Stomach (tissue), 4 donors: ENCODE results near the gene SH3D21.

ENCODE experiments used
- CTCF ChIP-seq, 7 experiments: fragments of 450-650 bp in 4 of 7; fragments of 200-600 bp in 3 of 7; sonication (generic) in 3 of 7; IDR thresholded peaks; one replicate each; pipeline ENCODE4 v1.5.1; 2016 to 2019; ENCODE audit warnings: antibody characterized with exemption in 7 of 7, control low read depth in 2 of 7, mild to moderate bottlenecking in 1 of 7
- EP300 ChIP-seq: sonication (generic); formaldehyde crosslinking; IDR thresholded peaks from one replicate; pipeline ENCODE4 v1.6.1; 2017; ENCODE audit warnings: antibody characterized with exemption
- POLR2A ChIP-seq, 4 donors: fragments of 450-650 bp; IDR thresholded peaks; one replicate each; pipeline ENCODE4 v1.6.1; 2016; ENCODE audit warnings: antibody characterized with exemption in 4 of 4, control low read depth in 2 of 4, mild to moderate bottlenecking in 1 of 4, moderate library complexity in 1 of 4

- no peak for TF ChIP-seq CTCF (IDR thresholded peaks at IDR 0.05)
- TF ChIP-seq POLR2A (IDR thresholded peaks at IDR 0.05): no peak
- no peak for TF ChIP-seq EP300
Measured at GRCh38 chr1:36307601-36308330, 1.6 kb downstream of the SH3D21 start.
